ENCODE results near the gene ST3GAL2. TPM values are rescaled to one million over a fixed set of nuclear protein-coding genes. Genes with fewer than 3 reads are reported as not detected.
"Not testable (repeated sequence)": the region's sequence is repeated elsewhere in the genome, so short reads cannot be mapped to it uniquely, and the experiment has no call there.

The ST3GAL2 gene
- total and polyA plus RNA-seq, 5 donors, result 13.3 to 21.3 (median 18.9) TPM

DNA sequence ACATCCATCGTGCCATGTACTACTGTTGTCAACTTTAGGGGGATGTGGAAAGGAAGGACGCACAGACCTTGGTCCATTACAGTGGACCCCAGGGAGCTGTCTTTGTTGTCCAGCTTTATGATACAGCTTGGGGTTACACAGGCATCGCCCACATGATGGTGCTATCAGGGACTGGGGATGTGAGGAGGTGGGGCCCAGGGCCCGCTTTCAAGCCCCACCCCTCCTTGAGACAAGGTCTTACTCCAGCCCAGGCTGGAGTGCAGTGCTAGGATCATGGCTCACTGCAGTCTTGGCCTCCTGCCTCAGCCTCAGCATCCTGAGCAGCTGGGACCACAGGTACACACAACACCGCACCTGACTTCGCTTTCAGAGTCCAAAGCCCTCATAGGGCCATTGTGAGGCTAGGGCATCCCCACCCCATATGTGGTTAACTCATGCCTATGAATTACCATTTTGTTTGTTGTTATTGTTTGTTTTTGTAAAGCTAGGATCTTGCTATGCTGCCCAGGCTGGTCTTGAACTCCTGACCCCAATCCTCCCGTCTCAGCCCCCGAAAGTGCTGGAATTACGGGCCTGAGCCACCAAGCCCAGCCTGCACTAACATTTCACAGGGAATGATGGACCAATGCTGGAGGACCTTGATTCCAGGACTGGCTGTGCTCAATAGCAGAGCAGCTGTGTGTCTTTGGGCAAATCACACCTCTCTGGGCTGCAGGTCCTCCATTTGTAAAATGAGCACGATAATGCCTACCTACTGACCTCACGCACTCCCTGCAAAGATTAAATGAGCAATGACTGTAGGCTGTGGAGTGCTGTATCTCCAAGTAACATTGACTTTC lies 17.2 kb downstream of the ST3GAL2 start:
- H3K4me1 ChIP-seq (ENCODE audit: control insufficient read depth, insufficient read depth, low read length), result peaks cover 38% of the 10 kb centered on the region
- WGBS, result 85% methylated on average over 11 of the region's 11 CpGs
- DNase-seq (no peak), ATAC-seq (no peak)
- H3K9me3 ChIP-seq (ENCODE audit: control insufficient read depth, low read length), result no peaks in the 10 kb centered on the region
- H3K27ac ChIP-seq (ENCODE audit: low read length), result no peak overlapping the region
- H3K4me3 ChIP-seq (ENCODE audit: low read length), result no peak overlapping the region
- intact Hi-C loops (cut with DNase I), result no loop called here
- no peaks in the 10 kb centered on the region for H3K27me3 ChIP-seq (ENCODE audit: control insufficient read depth, insufficient read depth)

DNA sequence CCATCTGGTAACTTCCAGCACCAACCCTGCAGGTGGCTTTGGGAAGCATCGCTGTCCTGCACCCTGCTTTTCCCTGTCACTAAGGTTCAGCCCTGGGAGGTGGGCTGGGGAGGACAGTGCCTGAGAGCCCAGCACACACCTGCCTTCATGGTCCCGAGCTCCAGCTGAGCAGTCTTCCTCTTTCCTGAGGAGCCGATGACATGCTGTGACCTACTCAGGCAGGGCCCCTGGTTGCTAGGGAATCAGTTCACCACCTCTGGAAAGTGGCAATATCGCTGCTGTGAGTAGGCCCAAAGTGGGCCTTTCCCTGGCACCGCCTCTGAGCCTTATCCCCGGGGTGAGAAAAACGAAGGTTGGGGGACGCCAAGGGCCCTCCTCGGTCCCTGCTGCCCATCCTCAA lies 17.9 kb downstream of the ST3GAL2 start:
- 67% methylated on average over 9 of the region's 9 CpGs for WGBS

GRCh38 chr16:70419384-70420327 lies 19.2 kb downstream of the ST3GAL2 start:
- DNase-seq (no peak), ATAC-seq (no peak)
- H3K9me3 ChIP-seq (ENCODE audit: control insufficient read depth, low read length), result no peaks in the 10 kb centered on the region
- H3K4me3 ChIP-seq (ENCODE audit: low read length), result no peak overlapping the region
- no peaks in the 10 kb centered on the region for H3K27me3 ChIP-seq (ENCODE audit: control insufficient read depth, insufficient read depth)
- H3K27ac ChIP-seq (ENCODE audit: low read length), result no peak overlapping the region
- peaks cover 38% of the 10 kb centered on the region for H3K4me1 ChIP-seq (ENCODE audit: control insufficient read depth, insufficient read depth, low read length)
- intact Hi-C loops (cut with DNase I), result no loop called here
- WGBS, result 72% methylated on average over 14 of the region's 14 CpGs

More for the DNA sequence above, 17.9 kb downstream of the ST3GAL2 start:
- intact Hi-C loops (cut with DNase I), result no loop called here
- Histone ChIP-seq H3K4me1 (ENCODE audit: control insufficient read depth, insufficient read depth, low read length) (peaks cover 38% of the 10 kb centered on the region), H3K4me3 (ENCODE audit: low read length) (no peak overlapping the region), H3K9me3 (ENCODE audit: control insufficient read depth, low read length) (no peaks in the 10 kb centered on the region), H3K27me3 (ENCODE audit: control insufficient read depth, insufficient read depth) (no peaks in the 10 kb centered on the region), H3K27ac (ENCODE audit: low read length) (no peak overlapping the region)
- ATAC-seq (no peak), DNase-seq (no peak)

DNA sequence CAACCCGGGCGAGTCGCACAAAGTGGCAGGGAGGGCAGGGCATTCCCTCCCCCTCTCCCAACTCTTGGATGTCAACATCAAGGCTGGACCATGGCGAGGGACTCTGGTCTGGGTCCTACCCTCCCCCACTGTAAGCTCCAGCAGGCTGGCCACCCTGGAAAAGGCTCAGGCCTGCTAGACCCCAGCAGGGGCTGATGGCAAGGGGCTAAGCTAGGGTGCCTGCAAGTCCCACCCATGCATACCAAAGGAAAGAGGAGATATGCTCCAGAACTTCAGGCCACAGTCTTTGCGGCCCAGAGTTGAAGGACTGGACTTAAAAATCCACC lies 19.9 kb downstream of the ST3GAL2 start:
- H3K4me1 ChIP-seq (ENCODE audit: control insufficient read depth, insufficient read depth, low read length), result peaks cover 41% of the 10 kb centered on the region
- 70% methylated on average over 5 of the region's 5 CpGs for WGBS
- H3K9me3 ChIP-seq (ENCODE audit: control insufficient read depth, low read length), result no peaks in the 10 kb centered on the region
- intact Hi-C loops (cut with DNase I), result no loop called here
- H3K4me3 ChIP-seq (ENCODE audit: low read length), result no peak overlapping the region
- no peak for DNase-seq
- no peak for ATAC-seq
- no peaks in the 10 kb centered on the region for H3K27me3 ChIP-seq (ENCODE audit: control insufficient read depth, insufficient read depth)
- H3K27ac ChIP-seq (ENCODE audit: low read length), result no peak overlapping the region

DNA sequence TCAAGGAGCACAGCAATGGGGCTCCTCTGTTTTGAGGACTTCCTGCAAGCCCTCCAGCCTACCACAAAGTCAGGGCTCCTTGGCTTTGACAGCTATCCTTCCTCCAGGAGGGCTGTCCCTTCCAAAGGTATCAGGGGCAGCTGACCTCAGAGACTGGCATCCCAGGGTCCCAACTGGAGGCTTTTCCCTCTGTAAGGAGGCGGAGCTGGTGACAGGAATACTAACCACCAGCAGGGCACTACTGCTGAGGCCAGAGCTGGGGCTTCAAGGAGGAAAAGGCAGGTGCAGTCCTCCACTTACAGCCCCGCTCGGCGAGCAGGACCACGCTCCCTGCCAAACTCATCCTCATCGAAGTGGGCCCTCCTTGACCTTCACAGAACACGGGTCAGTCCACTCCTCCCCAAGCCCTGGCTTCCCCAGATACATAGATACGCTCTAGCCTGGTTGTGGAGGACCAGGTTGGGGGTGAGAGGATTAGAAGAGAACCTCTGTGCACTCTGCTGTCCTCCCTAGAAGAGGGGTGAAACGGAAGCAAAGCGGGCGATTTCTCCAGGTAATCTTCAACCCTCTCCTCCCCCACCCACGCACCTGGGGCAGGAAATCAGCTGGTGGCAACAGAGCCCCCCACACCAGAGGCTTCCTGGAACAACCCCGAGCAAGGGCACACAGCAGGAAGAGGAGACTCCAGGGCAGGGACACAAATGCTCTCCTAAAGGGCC lies 20.5 kb downstream of the ST3GAL2 start:
- Histone ChIP-seq H3K27ac (ENCODE audit: low read length) (no peak overlapping the region), H3K27me3 (ENCODE audit: control insufficient read depth, insufficient read depth) (no peaks in the 10 kb centered on the region), H3K9me3 (ENCODE audit: control insufficient read depth, low read length) (no peaks in the 10 kb centered on the region), H3K4me3 (ENCODE audit: low read length) (no peak overlapping the region), H3K4me1 (ENCODE audit: control insufficient read depth, insufficient read depth, low read length) (peaks cover 41% of the 10 kb centered on the region)
- DNase-seq, result no peak
- WGBS, result 65% methylated on average over 13 of the region's 13 CpGs
- intact Hi-C loops (cut with DNase I), result no loop called here
- no peak for ATAC-seq

DNA sequence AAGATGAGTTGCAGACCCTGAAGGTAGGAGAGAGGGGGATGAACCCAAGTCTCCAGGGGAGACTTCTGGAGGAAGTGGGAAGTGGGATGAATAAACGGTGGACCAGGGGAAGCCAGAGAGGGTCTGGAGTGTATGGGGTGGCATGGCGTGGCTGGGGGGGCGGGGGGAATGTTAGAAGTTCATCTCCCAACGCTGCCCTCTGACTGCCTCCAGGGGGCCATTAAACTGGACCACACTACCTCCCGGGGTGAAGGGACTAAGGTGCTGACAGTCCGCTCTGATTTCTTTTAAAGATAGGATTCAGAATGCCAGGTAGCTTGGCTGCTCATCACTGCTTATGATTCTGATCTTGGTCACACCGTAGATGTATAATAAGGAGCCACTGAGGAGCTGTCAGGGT lies 21.2 kb downstream of the ST3GAL2 start:
- H3K27ac ChIP-seq (ENCODE audit: low read length), result no peak overlapping the region
- peaks cover 41% of the 10 kb centered on the region for H3K4me1 ChIP-seq (ENCODE audit: control insufficient read depth, insufficient read depth, low read length)
- H3K9me3 ChIP-seq (ENCODE audit: control insufficient read depth, low read length), result no peaks in the 10 kb centered on the region
- intact Hi-C loops (cut with DNase I), result no loop called here
- no peak for DNase-seq
- no peak for ATAC-seq
- WGBS, result 68% methylated on average over 7 of the region's 7 CpGs
- H3K27me3 ChIP-seq (ENCODE audit: control insufficient read depth, insufficient read depth), result no peaks in the 10 kb centered on the region
- no peak overlapping the region for H3K4me3 ChIP-seq (ENCODE audit: low read length)

DNA sequence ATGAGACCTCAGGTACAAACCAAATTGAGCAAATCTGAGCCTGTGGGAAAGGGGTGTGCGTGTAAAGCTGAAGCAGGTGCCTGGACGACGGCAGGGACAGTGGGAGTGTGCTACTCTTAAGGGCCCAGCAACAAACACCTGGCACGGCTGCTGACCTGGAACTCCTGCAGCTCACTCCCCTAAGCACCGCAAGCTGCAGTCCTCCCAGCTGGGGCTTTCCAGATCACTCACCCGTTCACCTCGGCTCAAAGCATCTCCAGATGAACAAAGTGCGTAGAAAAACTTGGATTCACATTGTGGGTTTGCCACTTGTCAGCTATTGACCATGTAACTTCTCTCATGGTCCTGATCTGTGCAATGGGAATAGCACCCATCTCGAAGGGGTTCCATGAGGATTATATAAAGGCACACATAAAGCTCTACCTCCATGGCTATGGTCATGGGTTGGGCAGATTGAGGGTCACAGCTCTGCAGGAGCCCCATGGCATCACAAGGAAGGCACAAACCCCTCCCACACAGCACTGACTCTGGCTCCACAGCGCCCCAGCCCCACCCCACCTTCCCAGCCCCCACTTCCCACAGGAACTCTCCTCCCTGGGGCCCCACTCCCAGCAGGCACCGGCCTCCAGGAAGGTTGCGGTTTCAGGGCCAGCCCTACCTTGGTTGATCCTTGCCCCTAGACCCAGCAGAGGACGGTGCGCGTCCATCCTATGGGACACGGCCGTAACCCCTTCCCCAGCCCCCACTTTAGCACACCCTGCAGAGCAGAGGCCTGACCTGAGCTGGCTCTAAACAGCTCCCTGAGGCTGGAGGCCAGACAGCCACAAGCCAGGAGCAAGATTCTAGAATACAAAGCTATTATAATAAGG lies 21.9 kb downstream of the ST3GAL2 start:
- 88% methylated on average over 17 of the region's 17 CpGs for WGBS
- no peaks in the 10 kb centered on the region for H3K9me3 ChIP-seq (ENCODE audit: control insufficient read depth, low read length)
- no peaks in the 10 kb centered on the region for H3K27me3 ChIP-seq (ENCODE audit: control insufficient read depth, insufficient read depth)
- no peak overlapping the region for H3K4me3 ChIP-seq (ENCODE audit: low read length)
- peaks cover 38% of the 10 kb centered on the region for H3K4me1 ChIP-seq (ENCODE audit: control insufficient read depth, insufficient read depth, low read length)
- ATAC-seq, result no peak
- H3K27ac ChIP-seq (ENCODE audit: low read length), result no peak overlapping the region
- intact Hi-C loops (cut with DNase I), result no loop called here
- no peak for DNase-seq

- H3K27ac ChIP-seq (ENCODE audit: low read length); H3K4me3 ChIP-seq (ENCODE audit: low read length); H3K4me1 ChIP-seq (ENCODE audit: control insufficient read depth, insufficient read depth, low read length); DNase-seq; intact Hi-C loops (cut with DNase I); H3K9me3 ChIP-seq (ENCODE audit: control insufficient read depth, low read length); ATAC-seq; H3K27me3 ChIP-seq (ENCODE audit: control insufficient read depth, insufficient read depth): not testable (repeated sequence)
- WGBS, result 97% methylated on average over 5 of the region's 5 CpGs
These were observed 25.3 kb downstream of the ST3GAL2 start for GRCh38 chr16:70413572-70413971.

- H3K27me3 ChIP-seq (ENCODE audit: control insufficient read depth, insufficient read depth), result no peaks in the 10 kb centered on the region
- H3K9me3 ChIP-seq (ENCODE audit: control insufficient read depth, low read length), result no peaks in the 10 kb centered on the region
- DNase-seq (no peak), ATAC-seq (no peak)
- H3K4me3 ChIP-seq (ENCODE audit: low read length), result no peak overlapping the region
- no peak overlapping the region for H3K27ac ChIP-seq (ENCODE audit: low read length)
- H3K4me1 ChIP-seq (ENCODE audit: control insufficient read depth, insufficient read depth, low read length), result peaks cover 7% of the 10 kb centered on the region
- intact Hi-C loops (cut with DNase I), result no loop called here
- WGBS, result 97% methylated on average over 8 of the region's 8 CpGs
These were observed 26.5 kb downstream of the ST3GAL2 start for GRCh38 chr16:70412385-70412784.

DNA sequence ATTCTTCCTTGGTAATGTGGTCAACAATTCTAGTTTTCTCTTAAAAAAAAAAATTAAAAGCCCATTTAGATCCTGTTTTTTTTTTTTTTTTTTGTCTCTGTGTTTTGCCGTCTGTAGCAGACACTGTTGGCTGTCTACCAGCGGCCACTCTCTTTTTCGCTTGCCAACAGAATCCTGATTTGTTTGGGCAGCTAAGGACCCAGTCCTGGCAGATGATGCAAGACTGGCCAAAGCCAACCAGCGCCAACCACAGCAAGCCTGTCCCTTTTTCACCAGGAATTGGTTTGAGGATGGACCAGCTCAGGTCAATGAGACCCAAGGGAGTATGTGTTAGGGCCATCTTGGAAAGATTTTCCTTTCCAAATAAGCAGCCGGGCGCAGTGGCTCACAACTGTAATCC lies 28.2 kb downstream of the ST3GAL2 start:
- Histone ChIP-seq H3K27ac (ENCODE audit: low read length) (no peak overlapping the region), H3K4me1 (ENCODE audit: control insufficient read depth, insufficient read depth, low read length) (peaks cover 7% of the 10 kb centered on the region), H3K4me3 (ENCODE audit: low read length) (no peak overlapping the region), H3K9me3 (ENCODE audit: control insufficient read depth, low read length) (no peaks in the 10 kb centered on the region), H3K27me3 (ENCODE audit: control insufficient read depth, insufficient read depth) (no peaks in the 10 kb centered on the region)
- ATAC-seq (no peak), DNase-seq (peak in 1 of 3 donors; percentile 34)
- 80% methylated on average over 6 of the region's 6 CpGs for WGBS
- intact Hi-C loops (cut with DNase I), result no loop called here
